Ammon's horn (tissue), 1 donor: ENCODE results near the gene QKI.
A peak's percentile ranks its signal among the peaks of the same experiment; 100 is the strongest.

Source experiments
- DNase-seq: peaks from one replicate; pipeline ENCODE4 v3.0.0-alpha.2; 2016; ENCODE audit warnings: low spot score

Gene QKI

DNA sequence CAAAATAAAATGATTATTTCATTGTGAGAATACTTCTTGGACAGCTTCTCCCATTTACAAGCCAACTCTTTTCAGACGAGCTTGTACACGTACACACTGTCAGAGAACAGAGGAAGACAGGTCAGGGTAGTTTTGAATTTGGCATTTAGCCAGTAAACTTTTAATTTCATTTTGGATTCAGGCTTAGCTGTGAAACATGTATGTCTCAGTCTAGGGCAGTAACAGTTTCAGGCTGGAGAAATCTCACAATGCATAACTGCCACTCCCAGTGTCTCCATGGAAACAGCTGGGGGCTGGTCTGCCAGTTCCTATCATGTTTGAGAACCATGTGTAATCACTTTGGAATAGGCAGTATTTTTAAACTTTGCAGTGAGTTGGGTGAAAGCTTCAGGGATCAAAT lies 22.0 kb upstream of the QKI start:
- DNase-seq, result peak; percentile 49

DNA sequence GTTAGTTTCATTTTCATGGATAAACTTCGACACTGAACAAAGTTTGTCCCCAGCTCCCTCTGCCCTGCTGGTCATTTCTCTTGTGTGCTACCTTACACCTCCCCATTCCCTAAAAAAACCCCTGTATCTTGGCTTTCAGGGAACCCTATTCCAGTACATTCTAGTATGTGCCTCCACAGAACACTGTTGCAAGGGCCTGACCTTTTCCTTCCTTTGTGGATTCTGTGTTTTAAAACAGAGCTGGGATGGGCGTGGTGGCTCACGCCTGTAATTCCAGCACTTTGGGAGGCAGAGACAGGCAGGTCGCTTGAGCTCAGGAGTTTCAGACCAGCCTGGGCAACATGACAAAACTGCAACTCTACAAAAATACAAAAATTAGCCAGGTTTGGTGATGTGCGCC lies 20.6 kb upstream of the QKI start:
- no peak for DNase-seq

DNA sequence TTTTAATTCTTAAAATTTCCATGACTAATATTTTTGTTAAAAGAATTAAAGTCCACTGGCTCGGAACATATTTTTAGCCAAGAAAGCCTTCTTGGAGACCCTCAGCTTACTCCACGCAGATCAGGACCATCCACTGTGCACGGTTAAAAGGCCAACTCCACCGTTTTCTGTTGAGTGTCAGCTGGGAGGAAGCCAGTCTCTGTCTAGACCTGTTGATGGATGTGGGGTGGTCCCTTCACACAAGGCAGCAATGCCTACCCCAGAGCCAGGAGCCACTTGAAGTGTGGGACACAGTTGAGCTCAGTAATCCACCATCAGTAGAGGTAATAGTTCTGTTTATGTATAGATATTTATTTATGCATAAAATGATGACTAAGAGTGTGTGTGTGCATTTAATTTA lies 19.9 kb upstream of the QKI start:
- DNase-seq, result no peak

DNA sequence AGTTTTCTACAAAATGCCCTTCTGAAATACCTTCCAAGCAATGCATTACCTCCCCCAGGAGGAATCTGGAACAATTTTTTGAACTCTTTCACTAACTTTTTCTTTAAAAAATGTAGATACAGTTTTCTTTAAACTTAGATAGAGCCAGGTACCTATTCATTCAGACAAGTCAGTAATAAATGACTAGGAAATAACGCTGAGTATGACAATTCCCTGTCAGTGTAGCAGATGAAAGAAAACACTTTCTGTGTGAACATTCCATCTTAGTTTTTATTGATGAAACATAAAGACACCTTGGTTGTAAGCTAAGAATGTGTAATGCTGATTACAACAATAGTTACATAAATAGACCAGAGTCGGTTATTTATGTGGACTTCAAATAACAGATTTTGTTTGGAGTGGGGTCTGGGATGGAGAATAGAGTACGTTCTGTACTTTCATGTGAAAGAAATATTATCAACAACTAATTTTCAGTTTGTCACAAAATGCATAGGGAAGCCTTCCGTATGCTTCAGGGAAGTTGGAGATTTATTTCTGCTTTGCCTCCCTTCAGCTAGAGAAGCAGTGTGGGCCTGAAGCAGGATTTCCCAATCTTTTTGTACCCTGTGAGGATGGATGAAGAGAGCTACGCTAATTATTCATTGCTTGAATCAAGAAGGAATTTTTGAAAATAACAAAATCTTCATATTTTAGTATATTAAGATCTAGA lies 19.2 kb upstream of the QKI start:
- peak; percentile 34 for DNase-seq

DNA sequence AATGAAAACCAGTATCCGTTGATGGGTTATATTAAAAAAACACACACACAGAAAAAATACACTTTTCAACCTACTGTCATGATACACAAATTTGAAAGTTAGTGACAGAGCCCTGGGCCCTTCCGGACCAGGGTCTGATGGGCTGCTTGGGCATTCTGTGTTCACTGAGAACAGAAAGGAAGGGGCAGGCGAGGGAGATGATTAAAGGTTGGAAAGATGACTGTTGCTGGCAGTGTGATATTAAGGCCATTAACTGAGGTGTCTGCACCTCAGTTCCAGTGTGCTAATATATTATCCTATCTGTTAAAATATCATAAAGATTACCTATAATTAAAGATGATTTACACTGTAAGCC lies 18.7 kb upstream of the QKI start:
- no peak for DNase-seq

DNA sequence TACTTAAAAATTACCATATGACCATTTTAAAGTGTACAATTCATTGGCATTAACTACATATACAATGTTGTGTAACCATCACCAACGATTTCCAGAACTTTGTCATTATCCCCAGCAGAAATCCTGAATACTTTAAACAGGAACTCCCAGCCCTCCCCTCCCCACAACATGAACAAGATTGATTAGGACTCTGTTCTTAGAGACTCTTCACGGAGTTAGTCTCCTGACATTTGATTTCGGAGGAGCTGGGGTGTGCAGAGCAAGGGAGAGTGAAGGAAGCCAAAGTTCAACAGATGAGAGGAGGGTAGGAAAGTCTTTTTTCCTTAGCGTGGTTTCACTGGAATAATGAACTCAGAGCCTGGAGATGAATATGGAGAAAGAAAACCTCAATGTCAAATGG lies 17.2 kb upstream of the QKI start:
- no peak for DNase-seq

DNA sequence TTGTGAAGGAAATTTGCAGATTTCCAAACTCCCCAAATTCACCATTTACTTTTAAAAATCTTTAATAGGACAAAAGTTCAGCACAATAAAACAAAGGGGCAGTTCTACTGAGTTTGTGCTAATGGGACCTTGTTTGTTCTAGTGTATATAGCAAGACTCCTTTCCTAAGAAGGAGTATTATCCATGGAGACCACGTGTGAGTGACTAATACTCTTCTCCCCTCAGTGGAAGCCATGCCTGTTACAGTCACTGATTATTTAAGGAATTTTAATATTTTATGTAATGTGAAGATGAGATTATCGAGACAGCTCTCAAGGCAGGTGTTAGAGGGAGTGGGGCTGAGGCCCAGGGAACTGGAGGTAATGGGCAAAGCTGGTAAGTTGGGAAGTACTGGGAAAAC lies 16.4 kb upstream of the QKI start:
- no peak for DNase-seq

DNA sequence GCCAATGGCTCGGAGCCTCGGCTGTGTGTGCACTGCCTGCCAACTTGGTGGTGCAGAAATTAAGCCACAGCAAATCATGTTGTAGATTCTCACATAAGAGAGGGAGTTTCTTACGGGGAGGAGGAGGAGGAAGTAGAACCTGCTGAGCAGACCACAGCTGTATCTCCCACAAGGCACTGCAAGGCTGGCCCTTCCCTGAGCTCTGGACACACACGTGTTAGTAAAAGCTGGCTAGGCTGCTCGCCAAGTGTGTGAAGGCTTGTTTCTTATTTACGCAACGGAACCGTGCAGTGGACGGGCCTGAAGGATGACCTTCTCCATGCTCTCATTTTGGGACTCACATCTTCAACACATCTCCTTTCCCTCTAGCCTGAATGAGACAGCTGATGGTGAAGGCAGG lies 15.7 kb upstream of the QKI start:
- DNase-seq, result peak; percentile 82

DNA sequence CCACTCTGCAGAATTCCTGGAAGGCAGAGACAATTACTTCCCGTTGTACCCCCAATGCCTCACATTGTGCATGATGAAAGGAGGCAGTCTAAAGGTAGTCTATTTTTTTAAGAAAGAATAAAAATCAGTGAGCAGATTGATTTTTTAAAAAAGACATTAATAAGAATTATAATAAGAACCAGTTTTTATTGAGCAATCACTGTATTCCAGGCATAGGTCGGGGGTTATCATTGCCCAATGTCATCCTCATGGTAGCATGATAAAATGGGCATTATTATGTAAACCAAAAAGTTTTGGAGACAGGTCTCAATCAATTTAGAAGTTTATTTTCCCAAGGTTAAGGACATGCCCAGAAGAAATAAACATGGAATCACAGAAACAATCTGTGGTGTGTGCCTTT lies 14.0 kb upstream of the QKI start:
- no peak for DNase-seq

DNA sequence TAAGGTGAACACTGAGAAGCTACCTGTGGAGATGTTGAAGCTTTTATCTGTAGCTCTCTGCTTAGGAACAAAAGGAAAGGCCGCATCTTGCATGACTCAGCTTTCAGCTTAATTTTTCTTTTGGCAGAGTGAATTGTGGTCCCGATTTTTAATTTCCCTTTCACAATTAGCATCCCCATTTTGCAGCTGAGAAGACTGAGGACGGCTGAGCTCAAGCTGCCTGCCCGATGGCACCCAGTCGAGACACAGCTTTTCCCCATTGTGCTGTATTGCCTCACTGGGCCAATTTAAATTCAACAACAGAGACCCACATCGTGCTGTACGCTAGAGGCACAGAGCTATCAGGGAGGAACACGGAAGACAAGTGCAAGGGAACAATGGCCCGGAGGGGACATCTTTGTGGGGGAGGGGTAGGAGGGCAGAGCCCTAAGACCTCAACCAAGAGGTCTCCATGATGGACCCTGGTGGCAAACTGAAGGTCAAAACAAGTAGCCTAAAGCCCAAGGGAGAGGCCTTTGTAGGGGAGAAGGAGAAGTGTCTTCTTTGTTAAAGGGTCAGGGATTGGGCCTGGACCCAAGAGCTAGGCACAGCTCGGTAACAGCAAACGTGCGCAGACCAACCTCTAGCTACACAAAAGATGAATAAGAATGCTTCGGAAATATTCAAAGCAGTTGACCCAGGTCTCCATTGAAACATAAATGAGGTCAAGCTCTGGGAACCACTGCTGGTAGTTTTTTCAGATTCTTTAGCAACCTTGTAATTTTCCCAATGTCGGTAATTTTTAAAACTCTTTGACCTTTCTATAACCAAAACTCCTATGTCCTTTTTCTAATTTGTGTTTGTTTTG lies 13.3 kb upstream of the QKI start:
- DNase-seq, result no peak

DNA sequence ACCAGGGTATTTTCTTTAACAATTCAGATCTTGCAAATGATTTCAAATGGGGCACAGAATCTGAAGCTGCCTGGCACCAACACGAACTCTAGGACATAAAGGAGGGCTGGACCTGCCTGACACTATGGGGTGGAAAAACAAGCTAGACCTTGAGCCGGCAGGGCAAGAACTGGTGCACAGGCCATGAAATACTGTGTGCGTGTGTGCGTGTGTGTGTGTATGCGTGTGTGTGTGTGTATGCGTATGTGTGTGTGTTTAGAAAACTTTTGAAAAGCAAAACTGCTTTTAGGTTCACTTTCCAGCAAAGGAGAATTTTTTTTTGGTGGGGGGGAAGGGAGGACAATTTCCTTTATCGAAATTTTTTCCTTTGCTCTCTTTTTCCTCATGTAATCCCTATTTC lies 11.9 kb upstream of the QKI start:
- no peak for DNase-seq

DNA sequence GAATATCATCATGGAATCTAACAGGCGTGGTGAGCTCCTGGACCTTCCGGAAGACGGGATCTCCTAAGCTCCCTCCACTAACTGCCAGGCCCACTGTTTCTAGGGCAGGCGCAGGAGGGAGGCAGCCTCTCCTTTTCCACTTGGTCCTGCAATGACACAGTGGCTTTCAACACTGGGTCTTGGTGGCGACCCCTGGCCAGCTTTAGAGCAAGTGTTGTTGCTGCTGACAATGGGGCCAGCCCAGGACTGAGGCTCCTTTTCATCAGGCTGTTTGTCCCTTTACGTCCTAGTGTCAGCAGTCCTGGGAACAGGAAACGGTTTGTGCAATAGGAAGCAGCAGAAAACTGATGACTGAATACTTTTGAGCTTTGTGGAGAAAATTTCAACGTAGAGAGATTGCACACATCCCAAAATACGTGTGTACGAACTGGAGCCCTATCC lies 9.7 kb upstream of the QKI start:
- DNase-seq, result peak; percentile 81

DNA sequence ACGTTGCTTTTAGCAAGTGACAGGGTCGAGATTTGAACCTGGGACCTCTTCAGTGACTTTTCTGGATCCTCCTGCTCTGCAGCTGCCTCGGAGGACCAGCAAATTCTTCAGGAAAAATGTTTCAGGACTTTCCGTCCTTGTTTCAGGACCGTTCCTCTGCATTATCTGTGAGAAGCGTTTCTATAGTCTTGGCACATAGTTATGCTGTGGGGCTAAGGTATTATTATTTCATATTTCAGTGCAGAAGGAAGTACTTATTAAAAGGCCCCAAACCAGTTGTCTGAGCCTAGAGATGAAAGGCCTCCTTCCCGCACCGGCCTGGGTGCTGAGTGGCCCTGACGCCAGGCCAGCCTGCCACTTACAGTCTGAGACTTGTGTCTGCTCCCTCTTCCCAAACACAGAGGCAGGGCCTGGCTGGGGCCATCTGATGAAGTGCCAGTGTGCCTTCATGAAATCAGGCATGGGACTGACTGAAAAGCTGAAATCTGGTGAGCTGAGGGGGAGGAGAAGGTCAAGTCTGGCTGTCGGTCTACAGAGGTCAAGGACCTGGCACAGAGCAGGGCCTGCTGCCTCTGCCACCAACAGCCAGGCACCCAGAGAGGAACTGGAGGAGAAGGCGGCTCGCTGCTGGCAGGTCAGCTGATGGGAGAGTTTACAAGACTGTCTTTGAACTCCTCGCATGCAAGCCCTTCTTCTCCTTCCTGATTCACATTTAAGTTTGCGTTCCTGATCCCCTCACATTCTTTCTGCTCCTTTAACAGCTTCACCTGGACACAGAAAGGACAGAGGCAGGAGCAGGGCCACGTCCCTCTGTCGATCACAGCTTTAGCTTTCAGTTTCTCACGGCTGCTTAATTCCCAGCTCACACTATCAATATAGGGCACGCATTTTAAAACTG lies 8.9 kb upstream of the QKI start:
- peak; percentile 91 for DNase-seq

DNA sequence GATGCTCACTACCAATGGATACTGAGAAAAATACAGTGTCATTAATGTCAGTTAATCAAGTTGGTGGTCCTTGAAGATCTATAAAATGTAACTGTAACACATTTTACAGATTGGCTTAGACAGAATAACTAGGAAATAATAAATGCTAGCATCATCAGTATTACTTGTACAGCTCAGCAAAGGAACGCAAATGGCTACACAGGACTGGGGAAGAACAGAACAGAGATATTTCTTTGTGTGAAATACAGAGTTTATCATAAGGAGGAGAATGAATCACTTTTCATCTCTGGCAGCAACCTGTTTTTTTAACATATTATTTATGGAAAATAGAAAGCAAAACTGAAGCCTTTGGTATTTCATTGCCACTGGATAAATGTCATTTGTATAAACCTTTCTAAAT lies 8.2 kb upstream of the QKI start:
- no peak for DNase-seq

DNA sequence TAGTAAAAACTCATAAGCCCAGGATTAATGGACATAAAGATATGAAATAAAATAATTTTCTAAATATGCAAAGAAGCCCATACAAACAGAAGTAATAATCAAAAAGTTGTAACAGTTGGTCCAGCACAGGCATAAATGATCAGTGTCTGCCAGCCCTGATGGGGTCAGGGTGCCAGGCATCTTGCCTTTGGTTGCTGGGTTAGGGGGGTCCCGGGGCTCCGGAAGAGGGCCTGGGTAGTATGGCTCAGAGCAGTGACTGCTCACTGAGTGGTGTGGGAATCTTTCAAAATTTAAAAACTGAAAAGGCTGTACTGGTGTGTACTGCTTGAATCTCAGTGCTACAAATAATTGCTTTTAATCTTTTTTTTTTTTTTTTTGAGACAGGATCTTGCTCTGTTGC lies 7.7 kb upstream of the QKI start:
- no peak for DNase-seq

DNA sequence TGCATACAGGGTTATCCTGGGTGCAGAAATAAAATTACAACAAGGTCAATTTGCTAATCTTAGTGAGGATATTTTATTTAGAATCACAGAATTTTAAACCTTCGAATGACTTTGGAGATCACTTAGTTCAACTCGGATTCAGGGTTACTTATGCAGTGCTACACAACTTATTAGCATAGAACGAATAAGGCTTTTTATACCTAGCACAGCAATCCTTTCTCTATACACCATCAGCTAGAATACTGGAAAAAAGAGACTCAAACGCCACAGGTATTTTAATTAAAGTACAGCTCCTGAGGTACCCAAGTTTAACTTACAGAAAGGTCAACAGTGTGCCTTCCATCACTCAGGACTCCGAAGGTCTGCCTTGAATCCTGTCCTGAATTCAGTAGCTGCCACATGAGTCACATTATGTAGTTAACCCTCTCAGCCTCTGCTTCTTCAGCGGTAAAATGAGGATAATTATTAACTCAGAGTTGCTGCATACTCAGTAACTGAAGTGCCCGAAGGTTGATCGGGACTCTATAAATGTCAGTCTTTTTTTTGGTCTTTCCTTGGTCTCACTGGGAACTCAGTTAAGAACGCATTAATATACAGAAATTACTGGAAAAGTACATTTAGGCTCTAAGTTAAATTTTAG lies 6.0 kb upstream of the QKI start:
- no peak for DNase-seq

DNA sequence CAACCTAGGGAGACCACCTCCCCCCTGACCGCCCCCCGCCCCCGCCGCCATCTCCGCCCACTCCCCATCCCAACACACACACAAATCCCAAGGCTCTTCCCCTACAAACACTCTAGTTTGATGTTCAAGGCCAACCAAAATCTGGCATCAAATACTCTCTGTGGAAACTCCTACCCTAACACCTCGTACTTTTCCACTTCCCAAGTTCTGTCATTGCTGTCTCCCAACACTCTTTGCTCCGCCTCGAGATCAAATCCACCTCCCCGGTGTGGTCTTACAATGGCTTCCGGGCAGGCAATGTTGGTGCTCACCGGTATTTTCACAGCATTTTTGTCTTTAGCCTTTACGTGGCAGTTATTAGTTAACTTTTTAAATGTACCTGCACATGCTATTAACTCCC lies 4.8 kb upstream of the QKI start:
- no peak for DNase-seq

DNA sequence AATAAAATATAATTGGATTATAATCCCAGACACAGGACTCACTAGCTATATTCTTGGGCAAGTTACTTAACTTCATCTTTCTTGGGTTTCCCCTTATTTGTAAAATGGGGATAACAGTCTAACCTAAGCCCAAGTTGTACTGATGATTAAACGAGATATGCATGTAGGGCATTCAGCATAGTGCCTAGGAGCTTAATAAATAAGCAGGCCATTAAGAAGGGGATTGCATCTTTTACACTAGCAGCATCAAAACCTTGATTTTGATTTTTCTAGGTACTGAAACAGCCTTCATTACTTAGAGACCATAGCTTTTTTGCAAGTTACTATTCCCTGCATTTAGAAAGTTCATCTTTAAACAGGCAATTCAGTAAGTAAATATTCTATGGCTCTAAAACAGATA lies 2.2 kb upstream of the QKI start:
- DNase-seq, result no peak

DNA sequence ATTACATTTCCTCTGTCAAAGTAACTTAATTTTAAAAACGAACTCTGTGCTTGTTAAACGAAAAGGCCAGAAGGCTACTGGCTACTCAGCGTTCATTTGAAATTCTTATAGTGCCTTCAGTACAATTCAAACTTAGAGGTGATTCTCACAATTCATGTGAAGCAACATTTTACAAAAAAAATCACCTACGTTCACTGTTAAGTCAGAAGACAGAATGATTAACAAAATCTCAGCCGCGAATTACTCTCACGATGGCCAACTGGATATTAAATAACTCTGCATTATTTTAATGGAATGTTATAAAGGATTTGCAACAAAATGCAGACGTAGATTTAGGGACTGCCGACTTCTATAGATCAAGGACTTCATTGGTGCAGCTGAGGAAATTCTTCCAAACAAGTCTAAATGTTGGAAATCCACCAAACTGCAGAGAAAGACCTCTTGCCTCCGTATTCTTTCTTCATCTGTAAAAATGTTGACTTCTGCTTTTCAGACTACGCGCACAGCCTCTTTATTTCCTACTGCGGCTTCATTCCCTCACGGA lies 1.6 kb upstream of the QKI start:
- DNase-seq, result no peak

DNA sequence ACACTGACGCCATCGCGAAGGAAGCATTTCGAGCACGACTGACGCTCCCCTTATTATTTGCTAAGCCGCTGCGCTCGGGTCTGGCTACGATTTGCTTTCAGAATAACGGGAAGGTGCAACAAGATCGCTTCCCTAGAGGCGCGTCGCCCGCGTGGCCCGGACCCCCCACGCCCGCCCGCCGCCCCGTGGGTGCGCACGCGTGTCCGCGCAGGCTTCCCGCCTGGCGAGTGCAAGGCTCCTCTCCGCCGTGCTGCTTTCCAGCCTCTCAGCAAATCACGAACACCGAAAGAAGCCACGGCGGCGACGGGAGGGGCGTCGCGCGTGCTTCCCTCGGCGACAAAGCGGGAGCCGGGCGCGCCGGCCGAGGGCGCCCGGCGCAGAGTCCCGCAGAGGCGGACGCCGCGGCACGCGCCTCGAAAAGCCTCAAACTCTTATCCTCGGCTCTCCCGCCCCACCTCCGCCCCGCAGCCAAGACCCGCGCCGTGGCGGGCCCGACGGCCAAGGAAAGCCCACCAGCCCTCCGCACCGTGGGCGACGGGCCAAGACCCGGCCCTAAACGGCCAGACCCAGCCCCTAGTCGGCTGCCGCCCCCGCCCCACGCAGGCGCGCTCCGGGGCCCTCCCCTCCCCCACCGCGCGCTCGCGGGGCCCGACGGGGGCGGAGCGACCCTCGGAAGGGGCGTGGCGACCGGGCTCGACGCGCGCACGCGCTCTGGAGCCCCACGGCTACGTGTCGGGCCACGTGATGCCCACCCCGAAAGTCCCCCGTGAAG lies 987 bp upstream of the QKI start:
- DNase-seq, result peak; percentile 93

DNA sequence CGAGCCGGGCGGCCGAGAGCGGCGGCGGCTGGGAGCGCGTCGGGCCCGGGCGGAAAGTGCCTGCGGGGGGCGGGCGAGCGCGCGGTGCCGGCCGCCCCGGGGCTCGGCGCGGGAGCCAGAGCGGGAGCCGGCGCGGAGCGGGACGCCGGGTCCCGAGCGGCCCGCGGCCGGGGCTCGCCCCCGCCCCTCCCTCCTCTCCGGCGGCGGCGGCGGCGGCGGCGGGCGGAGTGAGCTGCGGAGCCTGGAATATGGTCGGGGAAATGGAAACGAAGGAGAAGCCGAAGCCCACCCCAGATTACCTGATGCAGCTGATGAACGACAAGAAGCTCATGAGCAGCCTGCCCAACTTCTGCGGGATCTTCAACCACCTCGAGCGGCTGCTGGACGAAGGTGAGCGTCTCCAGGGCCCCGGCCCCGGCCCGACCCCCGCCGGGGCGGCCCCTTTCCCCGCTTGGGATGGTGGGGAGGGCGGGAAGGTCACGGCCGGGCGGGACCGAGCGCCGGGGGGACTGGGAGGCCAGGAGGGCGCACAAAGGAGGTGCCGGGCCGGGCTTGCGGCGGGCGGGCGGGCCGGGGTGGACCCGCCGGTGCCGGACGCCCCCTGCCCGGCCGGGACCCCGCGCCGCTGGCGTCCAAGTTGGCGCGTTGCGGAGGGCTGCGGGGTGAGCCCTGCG lies 565 bp downstream of the QKI start:
- DNase-seq, result no peak
